Measurements from ENCODE around the gene PLP2.

The PLP2 gene

DNA sequence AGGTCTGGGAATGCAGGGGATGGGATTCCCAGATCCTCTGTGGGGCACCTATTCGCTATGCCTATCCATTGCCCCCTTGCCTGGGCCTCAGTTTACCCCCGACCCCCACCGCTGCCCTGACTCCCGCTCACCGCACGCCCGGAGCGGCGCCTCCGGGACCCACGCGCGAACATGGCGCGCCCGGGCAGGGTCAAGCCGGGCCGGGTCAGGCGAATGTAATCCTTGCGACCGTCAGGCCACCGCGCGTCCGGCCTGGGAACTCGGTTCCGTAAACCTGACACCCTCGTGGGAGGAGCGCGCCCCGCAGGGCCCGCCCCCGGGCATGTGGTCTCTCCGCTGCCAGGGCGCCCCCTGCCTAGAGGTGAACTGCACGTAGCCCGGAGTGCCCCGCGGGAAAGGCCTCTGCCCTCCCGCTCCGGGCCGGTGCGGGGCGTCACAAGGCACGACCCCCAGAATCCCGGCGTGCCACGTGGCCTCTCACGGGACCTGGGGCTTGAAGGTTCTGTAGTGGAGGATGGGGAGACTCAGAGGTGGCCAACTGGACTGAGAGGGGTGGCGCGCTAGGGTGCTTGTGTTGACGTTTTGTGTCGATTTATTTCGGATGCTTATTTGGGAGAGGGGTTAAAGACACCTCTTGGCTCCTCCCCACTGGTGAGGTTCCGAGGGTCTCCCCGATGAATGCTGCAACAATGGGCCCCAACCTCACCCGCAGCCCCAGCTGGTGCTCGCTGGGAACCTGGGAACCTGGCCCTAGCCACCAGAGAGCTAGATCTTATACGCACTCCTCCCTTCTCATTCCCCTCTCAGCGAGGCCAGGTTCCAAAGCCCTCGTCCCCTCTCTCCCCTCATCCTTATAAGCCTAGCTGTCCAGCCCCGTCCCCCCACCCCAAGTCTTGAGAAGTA, 14.7 kb downstream of the PLP2 start, which contains the start of gene PRICKLE3:
TSS of gene PRICKLE3 (minus strand) at position 249 of the 903 bp plus-strand sequence. CDS start at position 173, 76 bp downstream.
- no peak for DNase-seq (ENCODE audit: low read depth)

GRCh38 chrX:49187028-49187394, 15.3 kb downstream of the PLP2 start:
- DNase-seq (ENCODE audit: low read depth), result no peak

GRCh38 chrX:49187526-49187925, 15.8 kb downstream of the PLP2 start:
- DNase-seq (ENCODE audit: low read depth), result no peak

GRCh38 chrX:49188468-49189076, 16.9 kb downstream of the PLP2 start:
- no peak for DNase-seq (ENCODE audit: low read depth)

- no peak for DNase-seq (ENCODE audit: low read depth)
These were observed 17.9 kb downstream of the PLP2 start for GRCh38 chrX:49189606-49190005.

- peak; percentile 100 for DNase-seq (ENCODE audit: low read depth)
These were observed 19.3 kb downstream of the PLP2 start for GRCh38 chrX:49190821-49191573.

- no peak for DNase-seq (ENCODE audit: low read depth)
These were observed 19.9 kb downstream of the PLP2 start for GRCh38 chrX:49191574-49192011.

- no peak for DNase-seq (ENCODE audit: low read depth)
These were observed 21.1 kb downstream of the PLP2 start for GRCh38 chrX:49192722-49193328.

DNA sequence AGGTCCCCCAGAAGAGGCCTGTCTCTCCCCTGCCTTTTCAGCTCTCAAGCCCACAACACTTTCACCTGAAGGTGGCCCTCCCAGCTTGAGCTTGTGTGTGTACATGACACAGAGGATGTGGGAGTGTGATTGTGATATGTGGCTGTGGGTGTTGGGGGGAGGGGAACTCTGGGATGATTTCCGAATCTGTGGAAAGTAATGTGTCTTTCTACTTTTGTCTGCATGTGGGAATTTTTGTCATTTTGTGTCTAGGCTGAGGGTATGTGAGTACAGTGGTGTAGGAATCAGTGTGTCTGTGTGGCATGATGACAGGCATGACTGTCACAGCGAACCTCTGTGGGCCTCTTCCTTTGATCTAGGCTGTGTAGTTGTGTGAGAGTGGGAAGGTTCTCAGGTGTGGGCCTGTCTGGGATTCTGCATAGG, 21.9 kb downstream of the PLP2 start:
- no peak for DNase-seq (ENCODE audit: low read depth)

GRCh38 chrX:49197543-49198087, 25.9 kb downstream of the PLP2 start:
- no peak for DNase-seq (ENCODE audit: low read depth)

- DNase-seq (ENCODE audit: low read depth), result no peak
These were observed 27.0 kb downstream of the PLP2 start for GRCh38 chrX:49198540-49199314.

DNA sequence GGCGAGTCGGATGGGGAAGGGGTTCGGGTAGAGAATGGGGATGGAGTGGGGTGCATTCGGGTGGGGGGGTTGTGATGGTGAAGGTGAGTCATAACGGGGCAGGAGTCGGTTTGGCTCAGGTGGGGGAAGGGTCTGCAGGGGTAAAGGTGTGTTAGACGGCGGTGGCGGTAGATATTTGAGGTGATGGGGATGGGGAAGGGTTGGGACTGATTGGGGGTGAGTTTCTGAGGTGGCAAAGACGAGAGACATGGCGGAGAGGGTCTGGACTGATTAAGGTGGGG, 27.6 kb downstream of the PLP2 start:
- no peak for DNase-seq (ENCODE audit: low read depth)

DNA sequence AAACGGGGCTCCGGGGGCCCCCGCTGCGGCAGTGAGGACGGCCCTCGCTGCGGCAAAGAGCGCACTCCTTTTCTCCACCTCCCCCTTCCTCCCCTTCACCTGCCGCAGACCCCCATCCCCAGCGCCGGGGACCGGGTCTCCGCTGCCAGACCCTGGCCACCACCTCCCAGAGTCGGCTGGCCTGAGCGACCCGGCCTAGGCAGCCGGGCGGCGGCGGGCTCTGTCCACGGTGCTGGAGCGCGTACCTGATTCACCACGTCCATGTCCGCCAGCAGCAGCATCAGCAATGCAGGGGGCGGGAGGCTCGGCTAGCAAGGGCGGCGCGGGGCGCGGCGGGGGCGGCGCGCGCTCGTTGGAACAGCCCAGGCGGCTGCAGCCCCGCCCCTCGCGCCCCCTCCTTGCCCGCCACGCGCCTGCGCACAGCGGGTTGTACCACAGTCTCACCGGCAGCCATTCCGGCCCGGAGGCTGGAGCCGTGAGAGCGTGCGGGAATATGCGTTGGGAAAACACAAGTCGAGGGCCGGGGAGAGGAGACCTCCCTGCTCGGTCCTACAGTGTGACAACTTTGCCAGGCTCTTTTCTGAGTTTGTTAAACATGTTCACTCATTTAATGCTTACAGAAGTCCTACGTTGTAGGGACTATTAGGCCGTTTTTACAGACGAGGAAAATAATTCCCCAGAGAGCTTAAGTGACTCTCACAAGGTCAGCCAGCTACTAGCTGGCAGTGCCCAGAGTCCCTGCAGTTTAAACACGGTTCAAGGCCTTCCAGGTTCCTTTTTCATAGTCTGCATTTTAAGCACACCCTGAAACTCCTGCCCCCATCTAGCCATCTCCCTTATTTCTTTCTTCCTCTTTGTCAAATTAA, 28.4 kb downstream of the PLP2 start, which contains the start of gene SYP:
TSS of gene SYP (minus strand) at position 288 of the 866 bp plus-strand sequence. CDS start at position 281, 7 bp downstream.
- DNase-seq (ENCODE audit: low read depth), result no peak

GRCh38 chrX:49202022-49202421, 30.3 kb downstream of the PLP2 start:
- no peak for DNase-seq (ENCODE audit: low read depth)

DNA sequence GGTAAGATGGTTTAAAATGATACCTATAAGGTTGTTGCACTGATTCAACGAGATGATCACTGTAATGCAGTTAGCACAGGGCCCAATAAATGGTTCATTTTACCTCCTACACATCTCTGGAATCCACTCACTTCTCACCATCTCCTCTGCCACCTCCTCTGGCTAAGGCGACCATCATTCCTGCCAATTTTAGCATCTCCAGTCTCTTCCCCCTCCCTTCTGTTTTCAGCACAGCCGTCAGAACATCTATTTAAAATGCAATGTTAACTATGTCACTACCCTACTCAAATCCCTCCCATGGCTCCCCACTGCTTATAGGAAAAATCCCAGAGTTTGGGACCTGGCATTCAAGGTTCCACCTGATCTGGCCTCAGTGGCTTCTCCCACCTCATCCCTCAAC, 31.8 kb downstream of the PLP2 start:
- DNase-seq (ENCODE audit: low read depth), result no peak

GRCh38 chrX:49204017-49204416, 32.3 kb downstream of the PLP2 start:
- DNase-seq (ENCODE audit: low read depth), result no peak

DNA sequence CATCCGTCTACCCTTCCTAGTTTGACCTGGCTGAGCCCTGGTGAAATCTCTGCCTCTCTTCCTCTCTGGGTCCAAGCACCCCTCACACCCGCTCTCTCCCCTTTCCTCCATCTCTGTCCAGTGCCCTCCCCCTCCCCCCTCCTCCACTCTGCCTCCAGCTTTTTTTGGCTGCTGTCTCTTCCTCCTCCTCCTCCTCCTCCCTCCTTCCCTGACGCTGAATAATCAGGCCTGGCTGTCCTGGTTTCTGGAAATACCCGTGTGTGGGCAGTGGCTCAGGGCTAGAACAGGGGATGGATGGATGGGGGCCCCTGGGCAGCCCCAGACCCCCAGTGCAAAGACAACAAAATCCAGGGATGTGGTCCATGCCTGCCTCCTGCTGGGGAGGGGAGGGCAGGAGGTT, 33.0 kb downstream of the PLP2 start:
- DNase-seq (ENCODE audit: low read depth), result no peak

DNA sequence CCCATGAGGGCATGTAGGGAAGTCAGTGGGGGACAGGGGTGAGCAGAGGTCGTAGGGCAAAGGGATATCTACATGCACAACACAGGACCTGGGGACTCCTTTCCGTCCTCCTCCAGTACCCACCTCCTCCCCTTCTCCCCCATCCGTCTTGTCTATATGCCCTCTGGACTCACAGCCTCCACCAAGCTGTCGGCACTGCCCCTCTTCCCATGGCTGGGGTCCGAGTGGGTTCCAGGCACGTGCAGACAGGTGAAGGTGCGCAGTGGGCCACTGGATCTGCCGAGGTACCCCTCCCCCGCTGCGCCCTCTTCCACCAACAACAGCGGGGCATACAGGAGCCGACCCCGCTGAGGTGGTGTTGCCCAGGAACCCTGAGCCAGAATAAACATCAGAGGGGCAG, 33.7 kb downstream of the PLP2 start:
- DNase-seq (ENCODE audit: low read depth), result no peak

DNA sequence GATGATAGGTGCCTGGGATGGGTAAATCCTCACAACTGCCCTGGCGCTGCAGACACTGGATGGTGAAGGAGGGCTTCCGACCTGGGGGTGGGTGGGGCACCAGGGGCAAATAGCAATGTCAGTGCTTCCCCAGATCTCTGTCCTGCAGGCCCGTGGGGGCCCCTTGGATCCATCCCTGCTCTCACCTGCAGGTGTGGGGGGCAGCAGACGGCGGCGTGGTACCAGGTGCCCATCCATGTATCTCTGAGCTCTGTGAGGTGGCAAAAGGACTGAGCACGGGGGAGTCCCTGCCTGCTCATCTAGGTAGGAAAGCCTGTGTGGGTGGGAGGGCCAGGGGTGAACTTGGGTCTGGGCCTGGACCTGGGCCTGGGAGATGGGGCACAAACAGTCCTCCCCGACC, 34.8 kb downstream of the PLP2 start:
- DNase-seq (ENCODE audit: low read depth), result no peak

DNA sequence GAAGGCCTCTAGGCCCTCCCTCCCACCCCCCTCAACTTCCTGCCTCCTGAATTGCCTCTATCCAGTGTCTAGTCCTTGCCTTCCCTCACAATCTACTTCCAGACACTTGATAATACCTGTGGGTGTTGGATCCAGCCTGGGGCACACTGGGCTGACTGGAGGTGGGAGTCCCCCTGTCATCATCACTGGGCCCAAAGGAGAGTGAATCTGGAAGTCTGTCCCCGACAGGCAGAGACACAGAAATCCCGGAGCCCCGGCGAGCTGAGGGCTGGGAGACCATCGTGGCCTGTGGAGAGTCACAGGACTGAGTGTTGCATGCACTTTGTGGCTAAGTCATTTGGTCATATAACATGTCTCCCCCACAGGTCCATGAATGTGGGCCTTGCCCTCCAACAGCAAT, 36.7 kb downstream of the PLP2 start:
- DNase-seq (ENCODE audit: low read depth), result no peak
